ENCODE data around the gene PDE7B.

GRCh38 chr6:136210398-136211165 lies 359.1 kb downstream of the PDE7B start:
- TF ChIP-seq GATA3 (IDR thresholded peaks at IDR 0.05; ENCODE audit: low read depth, low read length) = no peak
- TF ChIP-seq GATA2 (IDR thresholded peaks at IDR 0.05; ENCODE audit: low read depth, low read length) = no peak
